CD1c-positive myeloid dendritic cell (primary cell): ENCODE data around the gene ERVW-1.
"Not testable (repeated sequence)": the region's sequence is repeated elsewhere in the genome, so short reads cannot be mapped to it uniquely, and the experiment has no call there.

Experiments used
- DNase-seq: peaks from one replicate; pipeline ENCODE4 v3.0.0-alpha.2; 2016; ENCODE audit errors: extremely low spot score

Gene ERVW-1, protein sequence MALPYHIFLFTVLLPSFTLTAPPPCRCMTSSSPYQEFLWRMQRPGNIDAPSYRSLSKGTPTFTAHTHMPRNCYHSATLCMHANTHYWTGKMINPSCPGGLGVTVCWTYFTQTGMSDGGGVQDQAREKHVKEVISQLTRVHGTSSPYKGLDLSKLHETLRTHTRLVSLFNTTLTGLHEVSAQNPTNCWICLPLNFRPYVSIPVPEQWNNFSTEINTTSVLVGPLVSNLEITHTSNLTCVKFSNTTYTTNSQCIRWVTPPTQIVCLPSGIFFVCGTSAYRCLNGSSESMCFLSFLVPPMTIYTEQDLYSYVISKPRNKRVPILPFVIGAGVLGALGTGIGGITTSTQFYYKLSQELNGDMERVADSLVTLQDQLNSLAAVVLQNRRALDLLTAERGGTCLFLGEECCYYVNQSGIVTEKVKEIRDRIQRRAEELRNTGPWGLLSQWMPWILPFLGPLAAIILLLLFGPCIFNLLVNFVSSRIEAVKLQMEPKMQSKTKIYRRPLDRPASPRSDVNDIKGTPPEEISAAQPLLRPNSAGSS

GRCh38 chr7:92477681-92478080, at the start of gene ERVW-1:
Gene ERVW-1, minus strand, starts transcription at chr7:92477946. Its CDS starts 7,565 bp downstream, at chr7:92470381.
- not testable (repeated sequence) for DNase-seq

DNA sequence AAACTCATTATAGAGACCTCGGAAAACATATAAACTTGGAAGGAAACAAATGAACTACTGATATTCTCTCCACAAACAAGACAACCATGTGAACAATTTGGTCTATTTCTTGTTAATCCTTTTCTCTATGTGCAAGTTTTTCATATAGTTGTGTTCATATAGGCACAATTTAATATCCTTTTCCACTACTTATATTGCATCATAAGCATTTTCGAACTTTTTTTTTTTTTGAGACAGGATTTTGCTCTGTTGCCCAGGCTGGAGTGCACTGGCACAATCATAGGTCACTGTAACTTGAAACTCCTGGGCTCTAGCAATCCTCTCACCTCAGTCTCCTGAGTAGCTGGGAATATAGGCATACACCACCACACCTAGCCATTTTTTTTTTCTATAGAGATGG, 45.4 kb upstream of the ERVW-1 start:
- DNase-seq = no peak

DNA sequence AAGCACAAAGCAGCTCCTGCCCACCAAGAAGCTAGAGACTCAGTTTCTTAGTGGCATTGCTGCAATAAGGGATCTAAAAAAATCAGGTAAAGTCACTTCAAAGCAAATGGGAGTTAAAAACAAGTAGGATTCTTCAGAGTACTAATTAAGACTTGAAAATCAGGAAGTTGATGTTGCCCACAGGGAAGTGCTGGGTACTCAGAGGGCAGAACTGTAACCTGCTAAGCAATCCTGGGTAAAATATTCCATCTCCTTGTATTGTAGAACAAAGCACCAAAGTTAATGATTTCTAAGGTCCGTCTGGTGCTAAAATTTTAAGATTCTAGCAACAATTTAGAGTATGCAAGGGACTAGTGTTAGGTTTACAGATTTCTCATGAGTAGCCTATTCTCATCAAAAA, 42.3 kb upstream of the ERVW-1 start:
- peak; percentile 8 for DNase-seq

- DNase-seq = no peak
These were observed 39.9 kb upstream of the ERVW-1 start for GRCh38 chr7:92517631-92518030.

- no peak for DNase-seq
These were observed 35.6 kb upstream of the ERVW-1 start for GRCh38 chr7:92513167-92513902.

- DNase-seq = no peak
These were observed 31.2 kb upstream of the ERVW-1 start for GRCh38 chr7:92508946-92509345.

DNA sequence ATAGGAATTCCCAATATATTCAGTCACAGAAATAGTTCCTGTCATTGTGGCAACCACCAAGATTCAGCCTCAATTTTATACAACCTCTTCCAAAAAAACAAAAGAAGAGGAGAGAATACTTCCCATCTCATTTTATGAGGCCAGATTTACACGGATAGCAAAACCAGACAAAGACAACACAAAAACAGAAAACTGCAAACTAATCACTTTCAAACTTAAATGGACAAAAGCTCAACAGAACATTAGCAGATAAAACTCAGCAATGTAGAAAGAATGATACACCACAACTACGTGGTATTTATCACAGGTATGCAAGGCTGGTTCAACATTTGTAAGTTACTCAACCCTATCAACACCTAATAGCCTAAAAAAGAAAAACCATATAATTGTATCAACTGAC, 28.6 kb upstream of the ERVW-1 start:
- no peak for DNase-seq

DNA sequence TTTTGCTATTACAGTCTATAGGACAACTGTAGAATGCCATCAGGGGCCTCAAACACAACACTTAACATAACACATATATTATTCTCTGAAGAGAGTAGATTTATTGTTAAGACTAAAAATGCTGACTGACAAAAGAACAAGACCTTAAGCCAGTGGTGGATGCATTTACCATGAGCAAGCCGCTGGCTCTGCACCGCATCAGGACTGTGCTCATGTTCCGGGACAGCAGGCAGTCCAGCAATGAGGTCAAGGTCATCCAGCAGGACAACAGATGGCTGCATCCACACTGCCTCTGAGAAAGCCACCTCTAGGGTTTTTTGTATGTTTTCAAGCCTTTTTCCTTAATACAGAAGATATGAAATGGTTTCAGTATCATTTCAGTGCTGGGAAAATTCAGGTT, 26.8 kb upstream of the ERVW-1 start:
- DNase-seq = no peak

DNA sequence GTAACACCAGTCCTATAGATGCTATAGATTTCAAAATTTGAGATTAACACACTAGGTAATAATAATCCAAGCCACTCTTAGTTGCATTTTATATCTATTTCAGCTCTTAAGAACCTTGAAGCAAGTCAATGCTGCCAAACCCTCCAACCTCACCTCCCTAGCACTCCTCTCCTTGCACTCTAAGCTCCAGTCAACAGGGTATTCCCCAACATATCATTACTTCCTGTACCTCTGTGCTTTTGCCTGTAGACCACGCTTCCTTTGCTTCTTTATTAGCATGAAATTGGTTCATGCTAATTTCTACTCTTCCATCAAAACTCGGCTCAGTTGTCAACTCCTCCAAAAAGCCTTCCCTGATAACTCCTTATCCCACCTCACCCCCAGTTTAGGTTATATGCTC, 26.0 kb upstream of the ERVW-1 start:
- no peak for DNase-seq

- DNase-seq = no peak
These were observed 20.8 kb upstream of the ERVW-1 start for GRCh38 chr7:92498557-92498956.

DNA sequence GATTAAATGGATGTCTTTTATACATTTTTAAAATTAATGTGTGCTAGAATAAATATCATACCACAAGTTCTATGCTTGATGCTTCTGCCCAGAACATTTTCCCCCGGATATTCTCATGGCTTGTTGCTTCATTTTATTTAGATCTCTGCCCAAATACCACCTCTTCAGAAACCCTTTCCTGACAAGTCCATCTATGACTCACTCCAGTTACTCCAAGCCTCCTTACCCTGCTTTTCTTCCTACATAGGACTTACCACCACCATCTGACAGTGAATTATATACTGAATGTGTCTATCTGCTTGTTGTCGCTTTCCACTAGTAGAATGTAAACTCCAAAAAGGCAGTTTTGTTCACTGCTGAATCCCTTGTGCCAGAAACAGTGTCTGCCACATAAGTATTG, 19.1 kb upstream of the ERVW-1 start:
- DNase-seq = no peak

- DNase-seq = no peak
These were observed 11.9 kb upstream of the ERVW-1 start for GRCh38 chr7:92489634-92490033.

DNA sequence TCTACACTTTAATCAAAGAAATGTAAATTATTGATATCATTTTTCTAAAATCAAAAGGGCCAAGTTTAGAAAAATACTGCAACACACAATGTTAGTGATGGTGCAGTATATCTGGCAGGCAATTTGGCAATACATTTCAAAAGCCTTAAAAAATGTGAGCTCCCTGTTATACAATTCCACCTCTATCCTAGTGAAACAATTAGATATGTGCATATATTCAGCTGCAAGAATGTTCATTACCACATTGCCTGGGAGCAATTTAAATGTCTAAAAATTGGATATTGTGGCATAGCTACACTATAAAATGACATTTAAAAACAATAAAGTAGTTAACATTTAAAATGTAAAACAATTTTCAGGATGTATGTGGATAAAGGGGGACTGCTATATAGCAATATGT, 10.1 kb upstream of the ERVW-1 start:
- DNase-seq = no peak

DNA sequence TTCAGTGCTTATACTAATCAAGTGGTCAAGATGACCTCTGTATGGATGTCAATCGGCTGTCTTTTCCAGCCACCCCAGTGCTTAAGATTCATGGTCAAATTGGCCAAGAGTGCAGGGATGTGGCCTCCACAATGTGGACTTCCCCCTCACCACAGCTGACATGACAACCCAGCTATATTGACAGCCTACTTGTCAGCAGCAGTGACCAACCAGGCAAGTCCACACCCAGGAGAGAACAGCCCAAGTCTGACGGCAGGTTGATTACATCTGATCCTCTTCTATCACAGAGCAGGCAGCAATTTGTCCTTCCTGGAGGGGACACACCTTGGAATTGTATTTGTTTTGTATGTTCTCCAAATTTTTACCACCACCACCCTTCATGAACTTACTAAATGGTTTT, 8.2 kb upstream of the ERVW-1 start:
- DNase-seq = no peak

- DNase-seq = no peak
These were observed 7.6 kb upstream of the ERVW-1 start for GRCh38 chr7:92485267-92485892.

DNA sequence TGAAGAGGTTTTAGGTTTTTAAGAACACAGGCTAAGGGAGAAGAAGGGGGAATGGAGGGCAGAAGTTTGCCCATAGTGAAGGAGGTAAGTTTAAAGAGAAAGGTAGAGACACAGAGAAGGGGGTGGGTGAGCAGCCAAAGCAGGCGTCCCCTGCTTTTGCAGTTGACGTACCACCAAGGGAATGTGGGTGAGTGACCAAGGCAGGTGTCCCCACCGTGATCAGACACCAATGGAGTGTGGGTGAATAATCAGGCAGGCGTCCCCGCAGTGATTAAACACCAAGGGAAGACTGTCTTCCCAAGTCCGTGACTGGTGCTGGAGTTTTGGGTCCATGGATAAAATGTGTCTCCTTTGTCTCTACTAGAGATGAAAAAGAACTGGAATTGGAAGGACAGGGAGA, 6.5 kb upstream of the ERVW-1 start:
- DNase-seq = not testable (repeated sequence)

- DNase-seq = not testable (repeated sequence)
These were observed 5.9 kb upstream of the ERVW-1 start for GRCh38 chr7:92483624-92484023.

DNA sequence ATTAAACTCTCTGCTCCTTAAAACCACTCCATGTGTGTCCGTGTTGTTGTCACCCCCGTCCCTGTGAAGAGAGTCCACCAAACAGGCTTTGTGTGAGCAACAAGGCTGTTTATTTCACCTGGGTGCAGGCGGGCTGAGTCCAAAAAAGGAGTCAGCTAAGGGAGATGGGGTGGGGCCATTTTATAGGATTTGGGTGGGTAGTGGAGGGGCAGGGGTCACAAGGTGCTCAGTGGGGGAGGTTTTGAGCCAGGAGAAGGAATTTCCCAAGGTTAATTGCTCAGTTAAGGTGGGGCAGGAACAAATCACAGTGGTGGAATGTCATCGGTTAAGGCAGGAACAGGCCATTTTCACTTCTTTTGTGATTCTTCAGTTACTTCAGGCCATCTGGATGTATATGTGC, 1.4 kb upstream of the ERVW-1 start:
- DNase-seq = not testable (repeated sequence)

- DNase-seq = no peak
These were observed 965 bp upstream of the ERVW-1 start for GRCh38 chr7:92478711-92479110.

- DNase-seq = no peak
These were observed 349 bp upstream of the ERVW-1 start for GRCh38 chr7:92478095-92478494.

DNA sequence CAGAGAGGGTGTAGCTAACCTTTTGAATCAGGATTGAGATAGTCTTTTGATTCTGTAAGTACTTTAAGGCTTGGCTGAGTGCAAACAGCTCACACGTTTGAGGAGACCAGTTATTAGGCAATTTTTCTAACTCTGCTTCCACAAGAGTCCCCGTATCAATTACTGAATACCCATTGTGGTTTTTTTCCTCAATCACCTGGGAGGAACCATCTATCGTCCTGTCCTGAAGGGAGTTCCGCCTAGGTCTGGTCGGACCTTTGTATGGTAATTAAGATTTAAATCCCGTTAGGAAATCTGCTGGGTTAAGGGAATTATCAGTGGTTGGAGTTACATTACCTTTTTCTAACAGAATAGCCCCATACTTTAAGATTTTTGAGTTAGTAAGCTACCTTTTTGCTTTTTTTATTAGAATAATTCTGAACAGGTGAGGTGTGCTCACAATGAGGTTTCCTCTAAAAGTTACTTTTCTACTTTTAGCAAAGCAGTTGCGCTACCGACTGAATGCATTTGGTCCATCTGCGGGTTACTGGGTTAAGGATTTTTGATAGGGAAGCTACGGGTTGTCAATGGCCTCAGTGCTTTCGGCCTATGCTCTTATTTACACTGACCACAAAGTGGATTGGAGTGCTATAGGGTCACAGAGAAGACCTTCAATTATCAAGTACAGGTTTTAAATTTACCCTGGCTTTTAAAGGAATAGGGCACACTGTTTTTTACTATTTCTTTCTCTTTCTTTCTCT, 1.7 kb downstream of the ERVW-1 start:
- not testable (repeated sequence) for DNase-seq
